ENCODE results near the gene PODN.

- TF ChIP-seq EZH2 (IDR thresholded peaks at IDR 0.05; ENCODE audit: borderline replicate concordance, low read depth, low read length, severe bottlenecking) (no peak), CTCF (IDR thresholded peaks at IDR 0.05; ENCODE audit: borderline replicate concordance, extremely low read depth, low read length, poor library complexity, severe bottlenecking) (no peak)
Measured at GRCh38 chr1:53076721-53077598, 14.9 kb downstream of the PODN start.
